ENCODE measurements around the gene RETN. TPM values are rescaled to one million over a fixed set of nuclear protein-coding genes. Genes with fewer than 3 reads are reported as not detected.
A peak's percentile ranks its signal among the peaks of the same experiment; 100 is the strongest.

RETN gene
- total RNA-seq, 6 experiments from 2014 or later, result 0.63 to 2.4 TPM; not detected in 4

- peak overlapping the region in 2 of 3 donors; percentile 89 for H3K4me3 ChIP-seq
- 30% methylated on average over 15 of the region's 22 CpGs for WGBS (ENCODE audit: insufficient coverage, low coverage, low lambda C conversion rate, missing lambda C conversion rate)
- intact Hi-C loops (cut with DNase I), result loop anchor here (5.0 to 10.0 kb wide), 3 partner anchors 108 to 115 kb away; no protein-coding TSS in a partner anchor
- H3K36me3 ChIP-seq, result peaks cover 0 to 7% (median 0%) of the 10 kb centered on the region in 4 donors
- no peaks in the 10 kb centered on the region for H3K27me3 ChIP-seq
- no peak for ATAC-seq
- DNase-seq, result no peak
- no peaks in the 10 kb centered on the region for H3K9me3 ChIP-seq
- H3K27ac ChIP-seq, result peak overlapping the region in 1 of 3 donors; percentile 72
- H3K4me1 ChIP-seq, result peaks cover 0 to 10% (median 4%) of the 10 kb centered on the region in 4 donors
- TF ChIP-seq CTCF (IDR thresholded peaks at IDR 0.05) (no peak), POLR2A (IDR thresholded peaks at IDR 0.05) (no peak)
Measured at GRCh38 chr19:7679771-7680605, 11.1 kb downstream of the RETN start.

- Histone ChIP-seq H3K36me3 (peaks cover 0 to 7% (median 0%) of the 10 kb centered on the region in 4 donors), H3K9me3 (no peaks in the 10 kb centered on the region), H3K4me3 (peak within 1 kb of the TSS; percentile 72 to 89 (median 89)), H3K4me1 (peaks cover 0 to 10% (median 4%) of the 10 kb centered on the region in 4 donors), H3K27ac (peak within 1 kb of the TSS; percentile 71 to 90 (median 72)), H3K27me3 (no peaks in the 10 kb centered on the region)
- TF ChIP-seq CTCF (IDR thresholded peaks at IDR 0.05), result peak; percentile 99
- peak; percentile 32 for TF ChIP-seq POLR2A (IDR thresholded peaks at IDR 0.05)
- ATAC-seq (peak; percentile 83 to 94 (median 87)), DNase-seq (peak; percentile 89 to 93 (median 90))
- intact Hi-C loops (cut with DNase I), result loop anchor here (10.0 kb wide), 1 partner anchor 114 kb away; no protein-coding TSS in a partner anchor
- WGBS (ENCODE audit: insufficient coverage, low coverage, low lambda C conversion rate, missing lambda C conversion rate), result 0% methylated on average over 9 of the region's 79 CpGs
Measured at GRCh38 chr19:7680606-7681339, 11.9 kb downstream of the RETN start, which contains the start of gene TRAPPC5. Gene TRAPPC5 (plus strand): TSS chr19:7680833. CDS start chr19:7682254, 1,421 bp downstream.

GRCh38 chr19:7681340-7682174 lies 12.7 kb downstream of the RETN start:
- DNase-seq, result peak; percentile 83 to 88 (median 86)
- intact Hi-C loops (cut with DNase I), result loop anchor here (10.0 kb wide), 1 partner anchor 113 kb away; no protein-coding TSS in a partner anchor
- peak; percentile 64 to 75 (median 70) for ATAC-seq
- Histone ChIP-seq H3K9me3 (no peaks in the 10 kb centered on the region), H3K36me3 (peaks cover 0 to 7% (median 0%) of the 10 kb centered on the region in 4 donors), H3K27ac (peak overlapping the region; percentile 71 to 90 (median 72)), H3K4me3 (peak overlapping the region; percentile 72 to 89 (median 89)), H3K27me3 (no peaks in the 10 kb centered on the region), H3K4me1 (peaks cover 0 to 10% (median 4%) of the 10 kb centered on the region in 4 donors)
- peak; percentile 43 to 55 (median 50) for TF ChIP-seq CTCF (IDR thresholded peaks at IDR 0.05)
- no peak for TF ChIP-seq POLR2A (IDR thresholded peaks at IDR 0.05)
- 11% methylated on average over 36 of the region's 43 CpGs for WGBS (ENCODE audit: insufficient coverage, low coverage, low lambda C conversion rate, missing lambda C conversion rate)
